T-helper 22 cell (primary cell): ENCODE measurements around the gene FBXL17.

Source experiments
- DNase-seq: peaks from one replicate; pipeline ENCODE4 v3.0.0-alpha.2; 2020; ENCODE audit warnings: low read depth

FBXL17 gene

GRCh38 chr5:108249785-108250426 lies 132.0 kb downstream of the FBXL17 start:
- no peak for DNase-seq

GRCh38 chr5:108249095-108249784 lies 132.7 kb downstream of the FBXL17 start:
- DNase-seq = no peak

GRCh38 chr5:108238936-108239887 lies 142.7 kb downstream of the FBXL17 start:
- no peak for DNase-seq

- no peak for DNase-seq
These were observed 143.4 kb downstream of the FBXL17 start for GRCh38 chr5:108238461-108238860.

DNA sequence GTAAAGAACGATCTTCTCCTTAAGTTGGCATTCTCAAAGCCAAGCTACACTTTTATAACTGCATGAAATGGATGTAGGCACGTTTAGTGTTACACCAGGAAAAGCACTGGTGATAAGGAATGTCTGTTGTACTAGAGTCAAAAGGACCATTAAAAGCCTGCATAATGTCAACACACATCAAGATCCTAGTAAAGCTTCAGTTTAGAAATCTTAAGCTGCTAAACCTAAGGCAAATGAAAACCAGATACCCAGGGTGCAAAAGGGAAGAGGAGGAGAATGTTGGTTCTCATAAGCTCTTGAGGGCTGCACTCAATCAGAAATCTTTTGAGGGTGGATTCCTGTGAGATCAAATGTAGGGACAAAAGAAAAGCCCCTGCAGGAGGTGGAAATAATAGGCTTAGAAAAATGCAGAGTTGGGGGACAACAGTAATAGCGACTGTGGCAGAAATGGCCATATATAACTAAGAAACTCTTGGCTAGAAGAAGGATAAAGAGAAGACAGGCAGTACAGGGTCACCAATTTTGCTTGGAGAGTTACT lies 148.2 kb downstream of the FBXL17 start:
- no peak for DNase-seq

GRCh38 chr5:108232805-108233204 lies 149.1 kb downstream of the FBXL17 start:
- no peak for DNase-seq

- DNase-seq = no peak
These were observed 159.9 kb downstream of the FBXL17 start for GRCh38 chr5:108222011-108222410.

GRCh38 chr5:108220834-108221233 lies 161.1 kb downstream of the FBXL17 start:
- DNase-seq = no peak

GRCh38 chr5:108216890-108217289 lies 165.0 kb downstream of the FBXL17 start:
- DNase-seq = no peak

GRCh38 chr5:108214857-108215256 lies 167.0 kb downstream of the FBXL17 start:
- no peak for DNase-seq

DNA sequence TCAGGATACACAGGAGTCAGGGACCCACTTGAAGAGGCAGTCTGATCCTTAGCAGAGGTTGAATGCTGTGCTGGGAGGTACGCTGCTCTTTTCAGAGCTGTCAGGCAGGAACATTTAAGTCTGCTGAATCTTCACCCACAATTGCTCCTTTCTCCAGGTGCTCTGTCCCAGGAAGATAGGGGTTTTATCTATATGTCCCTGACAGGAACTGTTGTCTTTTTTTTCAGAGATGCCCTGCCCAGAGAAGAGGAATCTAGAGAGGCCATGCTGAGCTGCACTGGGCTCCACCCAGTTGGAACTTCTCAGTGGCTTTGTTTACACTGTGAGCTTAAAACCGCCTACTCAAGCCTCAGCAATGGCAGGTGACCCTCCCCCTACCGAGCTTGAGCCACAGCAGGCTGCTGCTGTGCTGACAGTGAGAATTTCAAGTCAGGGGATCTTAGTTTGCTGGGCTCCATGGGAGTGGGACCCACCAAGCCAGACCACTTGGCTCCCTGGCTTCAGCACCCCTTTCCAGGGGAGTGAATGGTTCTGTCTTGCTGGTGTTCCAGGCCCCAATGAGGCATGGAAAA lies 169.0 kb downstream of the FBXL17 start:
- no peak for DNase-seq

DNA sequence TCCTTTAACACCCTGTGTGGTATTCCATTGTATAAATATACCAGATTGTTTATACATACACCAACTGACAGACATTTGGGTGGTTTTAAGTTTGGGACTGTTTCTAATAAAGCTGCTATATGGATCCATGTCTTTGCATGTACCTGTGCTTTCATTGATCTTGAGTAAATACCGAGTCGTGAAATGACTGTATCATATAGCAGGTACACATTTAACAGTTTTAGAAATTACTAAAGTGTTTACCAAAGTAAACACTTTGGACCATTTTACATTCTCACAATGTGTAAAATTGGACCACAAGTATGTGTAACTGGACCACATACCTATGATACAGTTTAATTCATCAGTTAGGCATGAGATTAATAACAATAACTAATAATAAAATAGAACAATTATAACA lies 175.2 kb downstream of the FBXL17 start:
- DNase-seq = no peak

GRCh38 chr5:108201721-108202120 lies 180.2 kb downstream of the FBXL17 start:
- DNase-seq = no peak

DNA sequence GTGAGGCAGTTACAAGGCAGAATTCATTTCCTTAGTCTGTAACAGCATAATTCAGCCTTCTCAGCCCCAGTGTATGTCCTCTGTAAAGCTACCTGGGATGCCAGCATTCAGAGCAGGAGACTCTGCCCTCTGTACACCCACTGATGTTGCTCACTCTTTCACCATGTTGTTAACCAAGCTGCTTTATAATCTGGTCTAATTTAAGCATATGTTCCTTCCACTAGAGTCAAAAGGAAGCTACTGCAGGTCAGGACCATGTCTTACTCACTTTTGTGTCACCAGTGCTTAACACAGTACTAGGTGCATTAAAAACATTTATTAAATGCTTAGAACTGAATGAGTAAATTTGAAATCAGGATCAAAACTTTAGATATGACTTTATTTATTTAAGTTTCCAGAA lies 185.6 kb downstream of the FBXL17 start:
- DNase-seq = no peak

- DNase-seq = no peak
These were observed 188.7 kb downstream of the FBXL17 start for GRCh38 chr5:108193021-108193795.

DNA sequence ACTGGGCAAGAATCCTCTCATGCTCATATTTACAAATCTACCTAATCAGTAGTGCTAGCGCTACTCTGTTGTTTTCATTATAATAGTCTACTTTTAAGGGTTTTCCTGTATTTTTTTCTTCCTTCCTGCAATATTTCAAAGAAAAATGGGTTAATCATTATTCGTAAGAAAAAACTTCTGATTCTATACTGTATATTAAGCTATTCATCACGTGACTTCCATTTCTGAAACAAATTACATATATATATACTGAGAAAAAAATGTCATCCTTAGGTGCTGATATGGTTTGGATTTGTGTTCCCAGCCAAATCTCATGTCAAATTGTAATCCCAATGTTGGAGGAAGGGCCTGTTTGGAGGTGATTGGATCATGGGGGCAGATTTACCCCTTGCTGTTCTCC lies 197.0 kb downstream of the FBXL17 start:
- no peak for DNase-seq

GRCh38 chr5:108181975-108182374 lies 199.9 kb downstream of the FBXL17 start:
- DNase-seq = no peak

- no peak for DNase-seq
These were observed 207.6 kb downstream of the FBXL17 start for GRCh38 chr5:108174286-108174685.

DNA sequence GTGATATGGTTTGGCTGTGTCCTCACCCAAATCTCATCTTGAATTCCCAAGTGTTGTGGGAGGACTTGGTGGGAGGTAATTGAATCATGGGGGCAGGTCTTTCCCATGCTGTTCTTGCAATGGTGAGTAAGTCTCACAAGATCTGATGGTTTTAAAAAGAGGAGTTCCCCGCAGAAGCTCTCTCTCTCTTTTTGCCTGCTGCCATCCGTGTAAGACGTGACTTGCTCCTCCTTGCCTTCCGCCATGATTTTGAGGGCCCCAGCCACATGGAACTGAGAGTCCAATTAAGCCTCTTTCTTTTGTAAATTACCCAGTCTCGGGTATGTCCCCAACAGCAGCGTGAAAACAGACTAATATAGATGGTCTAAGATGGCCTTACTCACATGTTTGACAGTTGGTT lies 210.1 kb downstream of the FBXL17 start:
- DNase-seq = no peak

GRCh38 chr5:108168915-108169314 lies 213.0 kb downstream of the FBXL17 start:
- DNase-seq = no peak

GRCh38 chr5:108167174-108167573 lies 214.7 kb downstream of the FBXL17 start:
- no peak for DNase-seq
